ENCODE results near the gene MLLT6. TPM values are rescaled to one million over a fixed set of nuclear protein-coding genes. Genes with fewer than 3 reads are reported as not detected.
A peak's percentile ranks its signal among the peaks of the same experiment; 100 is the strongest.

Gene MLLT6
- total and polyA plus RNA-seq, 12 donors: 17.3 to 104 (median 67.5) TPM

GRCh38 chr17:38711792-38712571 is 6.9 kb downstream of the MLLT6 start:
- Histone ChIP-seq H3K27me3 (no peaks in the 10 kb centered on the region), H3K9me3 (no peaks in the 10 kb centered on the region), H3K36me3 (peaks cover 0 to 100% (median 44%) of the 10 kb centered on the region in 9 donors), H3K27ac (peak overlapping the region in 3 of 10 donors; percentile 6 to 31 (median 10)), H3K4me3 (no peak overlapping the region), H3K4me1 (peaks cover 4 to 53% (median 30%) of the 10 kb centered on the region in 9 donors)
- intact Hi-C loops (cut with DNase I): loop anchor here in 1 of 10 donors (2.0 kb wide), 1 partner anchor 13 kb away; no protein-coding TSS in a partner anchor
- DNase-seq (no peak), ATAC-seq (peak; percentile 34 to 75 (median 52))
- 46 to 54% methylated on average over 26 of the region's 26 CpGs for WGBS, 2 donors
- TF ChIP-seq, protein P1, sequence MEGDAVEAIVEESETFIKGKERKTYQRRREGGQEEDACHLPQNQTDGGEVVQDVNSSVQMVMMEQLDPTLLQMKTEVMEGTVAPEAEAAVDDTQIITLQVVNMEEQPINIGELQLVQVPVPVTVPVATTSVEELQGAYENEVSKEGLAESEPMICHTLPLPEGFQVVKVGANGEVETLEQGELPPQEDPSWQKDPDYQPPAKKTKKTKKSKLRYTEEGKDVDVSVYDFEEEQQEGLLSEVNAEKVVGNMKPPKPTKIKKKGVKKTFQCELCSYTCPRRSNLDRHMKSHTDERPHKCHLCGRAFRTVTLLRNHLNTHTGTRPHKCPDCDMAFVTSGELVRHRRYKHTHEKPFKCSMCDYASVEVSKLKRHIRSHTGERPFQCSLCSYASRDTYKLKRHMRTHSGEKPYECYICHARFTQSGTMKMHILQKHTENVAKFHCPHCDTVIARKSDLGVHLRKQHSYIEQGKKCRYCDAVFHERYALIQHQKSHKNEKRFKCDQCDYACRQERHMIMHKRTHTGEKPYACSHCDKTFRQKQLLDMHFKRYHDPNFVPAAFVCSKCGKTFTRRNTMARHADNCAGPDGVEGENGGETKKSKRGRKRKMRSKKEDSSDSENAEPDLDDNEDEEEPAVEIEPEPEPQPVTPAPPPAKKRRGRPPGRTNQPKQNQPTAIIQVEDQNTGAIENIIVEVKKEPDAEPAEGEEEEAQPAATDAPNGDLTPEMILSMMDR (IDR thresholded peaks at IDR 0.05): no peak

DNA sequence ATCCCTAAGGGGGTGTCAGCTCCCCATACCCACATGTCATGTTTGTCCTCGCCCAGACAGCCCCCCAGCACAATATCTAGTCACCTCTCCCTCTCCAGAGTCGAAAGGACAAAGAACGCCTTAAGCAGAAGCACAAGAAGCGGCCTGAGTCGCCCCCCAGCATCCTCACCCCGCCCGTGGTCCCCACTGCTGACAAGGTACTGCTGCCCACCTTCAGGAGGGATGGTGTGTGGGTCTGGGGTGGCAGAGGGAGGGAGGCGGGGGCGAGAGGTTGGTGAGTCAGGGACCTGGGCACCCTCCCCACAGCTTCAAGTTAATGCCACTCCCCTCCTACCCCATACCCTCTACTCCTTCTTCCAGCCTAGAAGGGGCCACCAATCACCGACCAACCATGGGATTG is 7.5 kb downstream of the MLLT6 start:
- DNase-seq (no peak), ATAC-seq (peak in 1 of 8 donors; percentile 9)
- intact Hi-C loops (cut with DNase I): no loop called here
- no peaks in the 10 kb centered on the region for H3K9me3 ChIP-seq
- no peaks in the 10 kb centered on the region for H3K27me3 ChIP-seq
- H3K36me3 ChIP-seq: peaks cover 0 to 100% (median 50%) of the 10 kb centered on the region in 9 donors
- WGBS, 2 donors: 91 to 92% methylated on average over 10 of the region's 10 CpGs
- TF ChIP-seq, protein P1 (IDR thresholded peaks at IDR 0.05): no peak
- H3K4me1 ChIP-seq: peaks cover 4 to 47% (median 29%) of the 10 kb centered on the region in 9 donors
- H3K27ac ChIP-seq: peak overlapping the region in 2 of 10 donors; percentile 10 to 23
- H3K4me3 ChIP-seq: no peak overlapping the region

DNA sequence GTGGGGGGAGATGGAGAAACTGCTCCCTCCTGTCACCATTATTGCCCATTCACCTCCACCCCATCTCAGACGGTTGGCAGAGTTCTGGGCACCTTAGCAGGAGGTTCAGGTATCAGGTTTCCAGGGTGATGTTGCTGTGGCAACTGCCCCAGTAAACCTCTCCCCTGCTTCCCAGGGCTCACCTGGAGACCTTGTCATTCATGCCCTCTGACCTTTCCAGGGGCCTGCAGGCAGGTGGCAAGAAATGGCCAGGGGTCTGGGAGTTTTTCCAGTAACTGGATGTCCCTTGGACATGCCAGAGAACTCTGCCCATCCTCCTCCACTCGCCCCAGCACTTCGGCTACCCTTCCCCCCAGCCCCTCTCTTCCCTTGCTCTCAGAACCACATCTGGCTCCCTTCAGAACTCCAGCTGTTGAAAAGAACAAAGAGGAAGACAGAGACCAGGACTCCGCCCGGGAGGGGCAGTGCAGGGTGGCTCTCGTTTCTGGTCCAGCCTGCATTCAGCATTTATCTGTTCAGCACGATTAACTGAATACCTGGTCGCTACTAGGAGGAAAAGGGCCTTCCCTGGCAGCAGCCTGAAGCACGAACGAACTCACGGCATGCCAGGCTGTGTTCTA is 8.5 kb downstream of the MLLT6 start:
- Histone ChIP-seq H3K27ac (no peak overlapping the region), H3K36me3 (peaks cover 0 to 100% (median 55%) of the 10 kb centered on the region in 9 donors), H3K9me3 (no peaks in the 10 kb centered on the region), H3K4me1 (peaks cover 0 to 42% (median 24%) of the 10 kb centered on the region in 9 donors), H3K27me3 (no peaks in the 10 kb centered on the region), H3K4me3 (no peak overlapping the region)
- 64 to 68% methylated on average over 11 of the region's 11 CpGs for WGBS, 2 donors
- ATAC-seq (no peak), DNase-seq (no peak)
- intact Hi-C loops (cut with DNase I): no loop called here
- TF ChIP-seq, protein P1 (IDR thresholded peaks at IDR 0.05): no peak

GRCh38 chr17:38715216-38715943 is 10.3 kb downstream of the MLLT6 start:
- no peak for DNase-seq
- Histone ChIP-seq H3K4me1 (peaks cover 0 to 26% (median 20%) of the 10 kb centered on the region in 9 donors), H3K9me3 (no peaks in the 10 kb centered on the region), H3K4me3 (no peak overlapping the region), H3K27me3 (no peaks in the 10 kb centered on the region), H3K36me3 (peaks cover 5 to 100% (median 64%) of the 10 kb centered on the region in 9 donors), H3K27ac (no peak overlapping the region)
- intact Hi-C loops (cut with DNase I): no loop called here
- WGBS, 2 donors: 86 to 90% methylated on average over 9 of the region's 9 CpGs
- ATAC-seq: no peak
- TF ChIP-seq, protein P1 (IDR thresholded peaks at IDR 0.05): no peak

Measured in heart right ventricle (tissue), 16 donors.